ENCODE measurements around the gene SUPT3H.
"Not testable (repeated sequence)": the region's sequence is repeated elsewhere in the genome, so short reads cannot be mapped to it uniquely, and the experiment has no call there.

Gene SUPT3H

DNA sequence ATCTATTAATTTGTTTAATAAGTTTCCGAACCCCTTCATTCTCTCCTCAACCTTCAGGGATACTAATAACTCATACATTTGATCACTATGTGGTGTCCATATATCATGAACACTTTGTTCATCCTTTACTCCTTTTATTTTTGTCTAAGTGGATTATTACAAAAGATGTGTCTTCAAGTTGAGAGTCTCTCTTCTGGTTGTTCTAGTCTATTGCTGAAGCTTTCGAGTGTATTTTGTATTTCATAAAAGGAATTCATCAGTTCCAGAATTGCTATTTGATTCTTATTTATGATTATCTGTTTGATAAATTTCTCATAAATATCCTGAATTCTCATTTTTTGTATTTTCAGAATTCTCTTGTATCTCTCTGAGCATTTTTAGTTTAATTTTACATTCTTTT, 146.1 kb downstream of the SUPT3H start:
- DNase-seq, result no peak

DNA sequence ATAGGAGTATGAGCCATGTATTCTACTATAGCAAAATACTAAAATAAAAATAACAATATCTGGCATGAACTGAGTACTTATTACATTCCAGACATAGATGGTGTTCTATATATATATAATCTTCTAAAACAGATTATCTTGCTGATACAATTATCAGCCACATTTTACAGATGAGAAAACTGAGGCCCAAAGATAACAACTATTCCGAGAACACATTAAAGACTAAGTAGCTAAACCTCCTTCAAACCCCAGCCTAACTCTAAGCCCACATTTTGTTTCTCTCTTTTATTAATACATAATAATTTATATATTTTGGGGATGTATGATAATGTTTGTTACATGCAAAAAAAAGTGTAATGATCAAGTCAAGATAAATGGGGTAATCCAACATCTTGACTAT, 148.3 kb downstream of the SUPT3H start:
- no peak for DNase-seq

DNA sequence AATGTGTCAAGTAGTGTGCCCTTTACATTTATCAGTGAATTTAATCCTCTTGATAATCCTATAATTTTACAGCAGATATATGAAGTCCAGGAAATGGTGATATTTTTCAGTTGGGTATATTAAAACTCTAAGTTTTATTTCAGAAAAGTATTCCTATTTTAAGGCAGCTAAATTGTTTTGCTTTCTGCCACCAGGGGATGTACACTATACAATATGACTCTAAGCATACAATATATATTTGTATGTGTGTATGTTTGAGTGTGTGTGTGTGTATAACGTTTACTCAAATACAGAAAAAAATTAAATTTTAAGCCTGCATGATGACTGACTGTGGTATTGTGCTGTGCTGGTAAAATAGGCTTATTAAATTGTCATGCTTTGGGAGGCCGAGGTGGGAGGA, 151.7 kb downstream of the SUPT3H start:
- no peak for DNase-seq

DNA sequence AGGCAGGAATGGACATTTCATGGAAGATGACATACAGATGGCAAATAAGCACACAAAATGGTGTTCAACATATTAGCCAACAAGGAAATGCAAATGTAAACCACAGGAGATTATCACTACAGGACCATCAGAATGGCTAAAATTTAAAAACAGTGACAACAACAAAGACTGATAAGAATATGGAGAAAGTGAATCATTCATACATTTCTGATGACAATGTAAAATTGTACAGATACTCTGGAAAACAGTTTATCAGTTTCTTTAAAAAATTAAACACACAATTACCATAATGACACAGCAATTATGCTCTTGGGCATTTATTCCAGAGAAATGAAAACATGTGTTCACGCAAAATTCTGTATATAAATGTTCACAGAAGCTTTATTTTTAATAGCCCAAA, 155.4 kb downstream of the SUPT3H start:
- DNase-seq, result no peak

DNA sequence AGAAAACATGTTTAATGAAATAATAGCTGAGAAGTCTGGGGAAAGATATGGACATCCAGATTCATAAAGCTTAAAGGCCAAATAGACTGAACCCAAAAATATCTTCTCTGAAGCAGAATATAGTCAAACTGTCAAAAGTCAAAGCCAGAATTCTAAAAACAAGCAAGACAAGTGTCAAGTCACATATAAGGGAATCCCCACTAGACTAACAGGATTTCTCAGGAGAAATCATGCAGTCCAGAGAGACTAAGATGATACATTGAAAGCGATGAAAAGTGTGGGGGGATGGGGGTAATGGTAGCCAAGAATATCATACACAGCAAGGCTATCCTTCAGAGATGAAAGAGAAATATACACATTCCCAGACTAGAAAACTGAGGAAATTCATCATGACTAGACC, 162.0 kb downstream of the SUPT3H start:
- no peak for DNase-seq

DNA sequence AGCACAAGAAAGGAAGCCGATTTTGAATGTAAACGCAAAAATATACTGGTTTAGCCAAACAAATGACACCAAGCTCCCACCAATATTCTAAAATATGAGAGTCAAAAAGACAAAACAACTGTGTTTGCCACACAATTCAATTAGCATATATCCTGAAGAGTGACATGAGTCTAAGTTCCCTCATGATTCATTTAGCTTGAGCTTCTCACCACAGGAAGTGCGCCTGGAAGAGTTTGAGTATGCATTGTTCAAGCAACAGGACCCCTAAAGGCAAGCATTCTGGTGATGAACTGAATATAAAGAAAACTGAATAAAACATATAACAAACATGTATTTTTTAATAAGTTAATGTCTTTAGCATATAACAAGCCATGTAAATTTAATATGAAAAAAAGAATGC, 164.8 kb downstream of the SUPT3H start:
- DNase-seq, result no peak

DNA sequence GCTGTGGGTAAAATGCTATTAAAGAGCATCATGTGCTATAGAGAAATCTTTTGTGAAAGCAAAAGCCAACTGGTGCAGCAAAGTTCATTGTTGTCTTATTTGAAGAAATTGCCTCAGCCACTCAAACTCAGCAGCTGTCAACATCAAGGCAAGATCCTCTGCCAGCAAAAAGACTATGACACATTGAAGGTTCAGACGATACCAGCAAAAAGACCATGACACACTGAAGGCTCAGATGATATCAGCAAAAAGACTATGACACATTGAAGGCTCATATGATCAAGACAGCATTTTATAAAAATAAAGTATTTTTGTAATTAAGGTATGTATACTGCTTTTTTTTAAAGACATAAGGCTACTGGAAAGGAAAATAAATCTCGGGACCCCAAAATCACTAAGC, 168.0 kb downstream of the SUPT3H start:
- no peak for DNase-seq

DNA sequence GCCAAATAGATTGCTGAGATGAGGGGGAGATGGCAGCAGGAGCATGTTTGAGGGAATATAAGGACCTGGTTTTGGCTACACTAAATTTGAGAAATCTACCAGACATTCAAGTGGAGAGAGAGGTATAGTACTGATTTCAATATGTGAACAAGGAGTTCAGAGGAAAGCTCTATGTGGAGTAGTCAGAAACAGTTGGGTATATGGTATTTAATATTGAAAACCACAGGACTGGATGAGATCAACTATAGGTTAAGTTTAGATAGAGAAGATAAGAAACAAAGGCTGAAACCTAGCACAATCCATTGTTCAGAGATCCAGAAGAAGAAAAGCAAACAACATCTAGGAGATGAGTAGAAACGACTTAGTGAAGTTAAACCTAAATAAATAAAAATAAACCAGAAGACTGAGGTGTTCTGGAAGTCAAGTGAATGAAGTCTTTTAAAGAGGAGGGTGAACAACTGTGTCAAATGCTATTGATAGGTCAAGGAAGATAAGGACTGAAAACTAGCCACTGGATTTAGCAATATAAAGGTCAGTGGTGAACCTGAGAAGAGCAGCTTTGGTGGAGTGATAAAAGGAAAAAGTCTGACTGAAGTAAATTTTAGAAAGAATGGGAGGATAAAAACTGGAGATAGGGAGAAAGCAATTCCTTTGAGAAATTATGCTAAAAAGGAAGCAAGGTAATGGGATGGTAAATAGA, 170.8 kb downstream of the SUPT3H start:
- DNase-seq, result no peak

DNA sequence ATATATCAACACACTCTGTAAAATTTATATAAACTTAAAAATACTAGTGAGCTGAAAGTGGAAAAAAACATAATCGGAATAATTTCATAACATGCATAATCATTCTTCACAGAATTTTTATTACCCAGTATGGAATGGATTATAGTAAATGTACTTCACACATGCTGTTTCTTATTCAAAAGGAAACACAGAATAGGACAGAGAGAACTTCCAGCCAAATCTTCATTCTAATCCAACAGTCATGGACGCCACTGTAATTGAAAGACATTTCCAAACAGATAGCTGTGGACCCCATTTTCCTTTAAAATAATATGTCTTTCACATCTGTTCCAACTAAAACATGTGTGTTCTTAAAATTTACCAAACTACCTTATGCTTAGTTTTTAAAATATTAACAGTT, 176.2 kb downstream of the SUPT3H start:
- DNase-seq, result no peak

DNA sequence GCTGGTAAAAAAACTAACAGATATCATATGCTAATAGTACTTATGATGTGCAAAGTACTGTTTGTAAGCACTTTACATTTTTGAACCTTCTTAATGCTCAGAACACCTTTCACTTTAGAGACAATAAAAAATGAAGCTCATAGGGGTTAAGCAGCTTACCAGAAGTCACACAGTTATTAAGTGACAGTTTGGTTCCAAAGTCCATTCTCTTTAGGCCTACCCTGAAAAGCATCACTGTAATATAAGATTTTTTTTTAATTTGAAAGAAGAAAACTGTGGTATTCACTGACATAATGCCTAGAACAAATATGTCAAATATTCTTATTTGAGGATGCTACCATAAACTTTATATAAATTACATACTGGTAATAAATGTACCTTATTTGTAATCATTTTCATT, 177.2 kb downstream of the SUPT3H start:
- no peak for DNase-seq

DNA sequence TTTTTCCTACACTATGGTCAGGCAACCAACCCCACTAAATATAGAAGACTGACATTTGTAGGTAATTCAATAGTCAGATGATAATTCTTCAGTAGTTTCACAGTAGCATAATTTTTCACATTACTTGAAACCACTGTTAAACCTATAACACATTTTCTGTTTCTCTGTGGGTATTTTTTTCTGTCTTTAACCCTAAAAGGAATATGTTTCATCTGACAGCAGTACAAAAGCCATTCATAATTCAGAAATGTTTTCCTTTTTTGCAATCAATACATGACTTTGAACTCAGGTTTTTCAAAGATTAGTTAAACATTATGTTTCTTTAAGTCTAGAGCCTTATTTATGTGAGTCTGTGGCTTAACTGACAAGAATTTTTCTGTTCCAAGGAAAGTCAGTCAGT, 178.2 kb downstream of the SUPT3H start:
- no peak for DNase-seq

DNA sequence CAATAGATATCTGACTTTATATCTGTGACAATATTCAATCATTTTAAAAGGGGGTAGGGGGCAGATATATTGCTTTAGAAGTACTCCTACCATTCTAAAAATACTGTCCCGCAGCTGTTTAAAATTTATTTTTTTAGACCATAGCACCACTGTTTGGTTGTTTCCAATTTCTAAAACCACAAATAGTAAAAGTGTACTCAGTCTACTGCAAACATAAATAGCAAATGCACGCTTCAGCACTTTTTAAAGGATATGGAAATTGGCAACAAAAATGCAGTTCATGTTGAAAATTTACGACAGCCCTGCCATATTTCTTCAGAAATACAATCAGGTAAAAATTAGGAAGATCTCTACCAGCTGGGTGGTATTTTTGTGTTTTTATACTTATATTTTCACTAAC, 181.6 kb downstream of the SUPT3H start:
- DNase-seq, result no peak

DNA sequence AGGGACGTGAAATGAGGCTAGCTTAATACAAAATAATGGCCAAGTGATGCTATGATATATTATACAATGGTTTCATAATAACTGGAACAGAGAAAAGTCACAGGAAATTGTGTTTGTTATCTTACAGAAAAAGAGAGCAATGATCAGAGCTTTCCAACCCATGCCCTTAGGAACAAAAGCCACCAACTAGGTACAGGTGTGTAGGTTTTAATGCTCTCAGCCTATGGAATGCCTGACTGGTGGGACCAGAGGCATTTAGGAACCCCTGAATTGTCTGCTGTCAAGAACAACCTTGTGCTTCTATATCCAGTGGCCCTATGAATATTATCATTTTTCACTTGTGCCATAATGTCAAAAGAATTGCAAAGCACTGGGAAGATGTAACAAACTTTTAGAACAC, 182.6 kb downstream of the SUPT3H start:
- DNase-seq, result no peak

DNA sequence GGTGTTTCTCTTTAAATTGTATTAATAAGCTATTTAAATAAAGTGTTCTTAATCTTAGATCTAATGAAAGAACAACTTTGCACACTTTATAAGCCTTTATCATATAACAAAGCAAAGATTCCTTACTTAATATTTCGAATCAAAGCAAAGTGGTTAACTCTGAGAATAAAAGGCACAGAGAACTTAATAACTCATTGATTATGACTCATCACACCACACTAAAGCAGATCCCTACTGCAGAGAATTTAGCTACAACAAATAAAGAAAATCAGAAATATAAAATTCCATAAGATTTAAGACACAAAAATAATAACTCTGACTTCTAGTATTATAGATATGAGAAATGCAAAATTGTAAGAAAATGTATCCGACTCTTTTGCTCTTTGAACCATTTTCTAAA, 185.2 kb downstream of the SUPT3H start:
- DNase-seq, result no peak

DNA sequence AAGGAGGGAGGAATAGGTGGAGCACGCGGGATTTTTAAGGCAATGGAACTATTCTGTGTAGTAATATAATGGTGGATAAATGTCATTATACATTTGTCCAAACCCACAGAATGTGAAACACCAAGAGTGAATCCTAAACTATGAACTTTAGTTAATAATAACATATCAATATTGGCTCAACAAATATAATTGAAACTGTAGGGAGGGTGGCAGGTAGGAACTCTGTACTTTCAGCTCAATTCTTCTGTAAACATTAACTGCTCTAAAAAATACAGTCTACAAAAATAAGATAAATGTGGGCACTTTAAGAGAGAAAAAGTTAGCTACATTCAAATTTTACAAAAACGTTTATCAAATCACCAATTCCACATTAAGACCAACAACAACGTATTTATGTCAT, 186.3 kb downstream of the SUPT3H start:
- DNase-seq, result no peak

DNA sequence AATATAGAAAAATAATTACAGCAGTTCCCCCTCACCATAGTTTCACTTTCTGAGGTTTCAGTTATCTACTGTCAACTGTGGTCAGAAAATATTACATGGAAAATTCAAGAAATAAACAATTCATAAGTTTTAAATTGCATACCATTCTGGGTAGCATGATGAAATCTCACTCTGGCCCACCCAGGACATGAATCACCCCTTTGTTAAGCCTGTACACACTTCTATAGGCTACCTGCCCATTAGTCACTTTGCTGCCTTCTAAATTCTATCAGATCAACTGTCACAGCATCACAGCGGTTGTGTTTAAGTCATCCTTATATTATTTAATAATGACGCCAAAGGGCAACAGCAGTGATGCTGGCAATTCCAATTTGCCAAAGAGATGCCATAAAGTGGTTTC, 189.9 kb downstream of the SUPT3H start:
- DNase-seq, result no peak

DNA sequence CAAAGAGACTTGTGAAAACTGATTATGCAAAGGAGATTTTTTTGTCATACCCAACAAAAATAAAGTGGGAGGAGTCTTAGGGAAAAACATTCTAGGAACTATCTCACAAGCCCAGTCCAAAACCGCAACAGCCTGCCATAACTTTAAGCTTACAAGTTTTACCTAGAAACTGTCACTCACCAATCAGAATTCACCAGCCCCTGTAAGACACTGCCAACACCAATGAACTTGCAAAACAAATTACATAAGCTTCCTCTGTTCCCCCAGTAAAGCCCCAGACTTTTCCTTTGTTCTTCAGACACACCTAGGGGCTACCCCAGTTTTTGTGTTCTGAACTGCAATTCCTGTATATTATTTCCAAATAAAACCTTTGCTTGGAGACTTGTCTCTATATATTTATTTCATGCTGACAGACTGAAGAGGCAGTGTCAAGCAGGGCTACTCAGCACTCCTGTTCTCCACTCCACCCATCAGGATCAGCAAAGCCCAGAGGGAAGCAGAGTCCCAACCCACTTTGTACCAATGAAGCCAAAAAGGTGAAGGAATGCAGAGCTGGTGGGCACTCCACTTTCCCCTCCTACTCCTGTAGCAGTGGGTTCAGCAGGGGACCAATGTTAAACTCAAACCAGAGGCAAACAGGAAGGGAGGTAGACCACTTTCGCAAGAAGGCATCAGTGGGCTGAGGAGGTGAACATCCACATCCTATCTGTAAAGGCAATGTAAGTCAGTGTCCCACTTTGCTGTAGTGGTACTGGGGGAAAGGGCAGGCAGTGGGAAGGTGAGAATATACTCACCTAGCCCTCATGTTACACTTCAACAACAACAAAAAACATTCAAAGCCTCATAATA, 192.1 kb downstream of the SUPT3H start:
- no peak for DNase-seq

DNA sequence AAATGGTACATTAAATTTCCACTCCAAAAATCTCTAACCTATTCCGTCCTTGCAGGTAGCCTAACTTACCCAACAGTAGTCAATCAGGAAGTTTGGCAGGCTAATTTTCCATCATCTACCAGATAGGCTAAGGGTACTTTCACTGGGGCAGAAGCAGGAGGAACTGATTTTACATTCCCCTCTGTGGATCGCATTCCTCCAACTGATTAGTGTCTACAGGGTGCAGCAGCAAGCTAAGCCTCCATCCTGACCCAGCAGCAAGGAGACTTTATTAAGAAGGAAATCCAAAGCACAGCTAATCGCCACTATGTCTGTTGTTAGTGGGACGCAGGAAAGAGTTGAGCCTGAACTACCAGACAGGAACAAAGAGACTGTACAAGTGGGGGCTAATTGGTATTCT, 192.8 kb downstream of the SUPT3H start:
- no peak for DNase-seq

DNA sequence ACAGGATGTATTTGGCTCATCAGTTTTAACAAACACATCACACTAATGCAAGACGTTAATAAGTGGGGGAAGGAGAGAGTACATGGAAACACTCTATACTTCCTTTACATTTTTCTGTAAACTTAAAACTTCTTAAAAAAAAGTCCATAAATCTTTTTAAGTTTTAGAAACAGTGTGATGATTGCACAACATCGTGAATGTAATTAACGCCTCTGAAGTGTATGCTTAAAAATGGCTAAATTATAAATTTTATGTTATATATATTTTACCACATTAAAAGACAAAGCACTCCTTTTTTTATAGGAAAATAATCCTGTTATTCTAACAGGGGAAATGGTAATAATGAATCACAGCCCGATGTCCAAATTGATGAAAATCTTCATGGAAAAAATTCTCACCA, 193.7 kb downstream of the SUPT3H start:
- no peak for DNase-seq

DNA sequence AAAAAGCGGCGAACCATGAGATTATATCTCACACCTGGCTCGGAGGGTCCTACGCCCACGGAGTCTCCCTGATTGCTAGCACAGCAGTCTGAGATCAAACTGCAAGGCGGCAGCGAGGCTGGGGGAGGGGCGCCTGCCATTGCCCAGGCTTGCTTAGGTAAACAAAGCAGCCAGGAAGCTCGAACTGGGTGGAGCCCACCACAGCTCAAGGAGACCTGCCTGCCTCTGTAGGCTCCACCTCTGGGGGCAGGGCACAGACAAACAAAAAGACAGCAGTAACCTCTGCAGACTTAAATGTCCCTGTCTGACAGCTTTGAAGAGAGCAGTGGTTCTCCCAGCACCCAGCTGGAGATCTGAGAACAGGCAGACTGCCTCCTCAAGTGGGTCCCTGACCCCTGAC, 201.4 kb downstream of the SUPT3H start:
- not testable (repeated sequence) for DNase-seq

DNA sequence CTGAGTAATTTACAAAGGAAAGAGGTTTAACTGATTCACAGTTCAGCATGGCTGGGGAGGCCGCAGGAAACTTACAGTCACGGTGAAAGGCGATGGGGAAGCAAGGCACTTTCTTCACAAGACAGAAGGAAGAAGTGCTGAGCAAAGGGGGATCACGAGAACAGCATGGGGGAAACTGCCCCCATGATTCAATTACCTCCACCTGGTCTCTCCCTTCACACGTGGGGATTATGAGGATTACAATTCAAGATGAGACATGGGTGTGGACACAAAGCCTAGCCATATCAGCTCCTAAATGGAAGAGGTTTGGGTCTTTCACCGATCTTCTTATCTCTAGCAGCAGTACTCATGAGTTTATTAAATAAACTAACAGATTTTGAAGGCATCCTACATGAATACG, 202.5 kb downstream of the SUPT3H start:
- DNase-seq, result no peak

DNA sequence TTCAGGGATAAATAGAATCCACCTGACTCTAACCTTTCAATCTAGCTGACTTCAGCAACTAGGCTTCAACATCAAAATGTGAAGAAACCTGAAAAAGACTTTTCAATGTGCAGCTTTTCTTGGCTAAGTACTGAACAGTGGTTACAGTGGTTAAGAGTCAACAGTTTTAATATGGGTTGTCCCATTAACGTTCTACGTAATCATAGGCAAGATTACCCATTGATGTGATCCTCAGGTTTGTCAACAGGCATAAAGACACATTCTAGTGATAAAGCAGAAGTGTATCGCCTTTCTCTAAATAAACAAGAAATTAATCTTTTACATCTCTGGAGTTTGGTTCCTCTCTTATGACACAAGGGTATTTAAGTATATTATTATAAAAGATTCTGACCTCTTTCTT, 203.7 kb downstream of the SUPT3H start:
- DNase-seq, result no peak

DNA sequence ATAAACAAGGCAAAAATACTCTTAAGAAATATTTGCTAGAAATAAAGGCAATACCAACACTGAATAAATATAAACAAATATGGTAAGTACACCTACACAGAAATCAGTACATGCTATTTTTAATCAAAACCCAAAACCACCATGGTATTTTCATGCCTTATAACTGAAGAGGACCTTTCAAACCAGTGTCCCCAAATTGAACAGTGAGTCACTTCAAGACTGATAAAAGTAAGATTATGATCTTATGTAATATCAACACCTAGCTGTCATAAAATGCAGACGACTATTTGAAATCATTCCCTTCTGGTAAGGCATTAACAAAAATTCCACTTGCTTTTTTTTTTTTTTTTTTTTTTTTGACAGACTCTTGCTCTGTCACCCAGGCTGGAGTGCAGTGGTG, 206.4 kb downstream of the SUPT3H start:
- no peak for DNase-seq

DNA sequence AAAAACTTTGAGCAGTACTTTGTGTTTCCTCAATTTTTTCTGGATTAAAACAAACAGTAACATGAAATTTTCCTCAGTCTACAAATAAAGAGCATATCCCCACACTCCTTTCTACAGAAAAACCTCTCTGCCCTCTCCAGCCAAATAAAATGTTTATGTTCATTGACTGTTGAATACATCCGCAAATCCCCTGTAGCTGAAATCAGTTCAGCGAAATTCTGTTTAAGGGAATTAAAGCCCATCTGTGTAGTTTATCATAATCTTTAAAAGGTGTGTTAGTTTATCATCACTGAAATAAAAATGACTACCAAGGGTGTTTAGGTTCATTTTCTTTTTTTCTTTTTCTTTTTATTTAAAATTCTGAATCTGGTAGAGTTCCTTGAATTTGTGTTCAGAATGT, 207.4 kb downstream of the SUPT3H start:
- DNase-seq, result no peak

DNA sequence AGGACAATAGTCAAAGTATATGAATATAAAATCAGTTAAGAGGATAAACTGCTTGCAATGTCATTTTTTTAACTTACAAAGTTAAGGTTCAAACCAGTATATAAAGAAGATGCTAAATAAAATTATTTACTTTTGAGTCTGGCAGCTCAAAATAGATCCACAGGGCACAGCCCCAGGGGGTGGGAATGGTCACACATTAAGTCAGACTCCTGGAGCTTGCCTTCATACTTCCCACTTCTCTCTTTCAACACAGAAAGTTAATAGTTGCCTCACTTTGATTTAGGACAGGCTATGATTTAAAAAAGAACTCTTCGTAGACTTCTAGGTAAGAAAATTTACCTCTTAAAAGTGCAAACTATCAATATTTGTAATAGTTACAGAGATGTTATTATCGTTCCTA, 207.9 kb downstream of the SUPT3H start:
- no peak for DNase-seq
